Endothelial cell of umbilical vein (primary cell): ENCODE data around the gene DYNC2H1. TPM values are rescaled to one million over a fixed set of nuclear protein-coding genes. Genes with fewer than 3 reads are reported as not detected.

Experiments used
- BruUV-seq: library from RNA; stranded (reverse); fragments of 400-500 nt; replicated peaks from 2 replicates; lab custom pipeline; 2021; lab: Mats Ljungman, UMichigan
- CTCF ChIA-PET: fragments of 300-600, 350-600 bp; sonication (Branson Sonifier 250); formaldehyde crosslinking; loops from one replicate; lab custom pipeline; 2021; ENCODE audit warnings: antibody characterized with exemption, inconsistent platforms; lab: Charles Lee
- POLR2A ChIA-PET: fragments of 300-600, 350-600 bp; sonication (Branson Sonifier 250); formaldehyde crosslinking; loops from one replicate; lab custom pipeline; 2021; ENCODE audit warnings: antibody characterized with exemption, inconsistent platforms; lab: Charles Lee
- DNase-seq: peaks from one replicate; pipeline ENCODE4 v3.0.0-alpha.2; 2011; ENCODE audit warnings: low read depth, low spot score
- FAIRE-seq: peaks from 2 replicates; lab custom pipeline; 2011; peaks lifted over from hg19 to GRCh38; lab: Jason Lieb, UNC
- H2AFZ ChIP-seq: 2 replicates; pipeline ENCODE4 v1.6.0; 2012; ENCODE audit warnings: low read depth, low read length, control low read depth, inconsistent platforms
- H3K27ac ChIP-seq: 2 replicates; pipeline ENCODE4 v1.5.1; 2011; ENCODE audit warnings: low read depth, mild to moderate bottlenecking, control low read depth, low read length, moderate library complexity; ENCODE audit not compliant: insufficient read depth
- H3K27me3 ChIP-seq, 2 experiments: 2 replicates each; pipeline versions ENCODE4 v1.6.0 to v1.6.1; 2011; ENCODE audit warnings: low read length in 2 of 2, mixed read lengths in 1 of 2; ENCODE audit not compliant: control insufficient read depth in 2 of 2, insufficient read depth in 2 of 2
- H3K36me3 ChIP-seq, 2 experiments: 2 replicates in 1 of 2; 3 replicates in 1 of 2; pipeline ENCODE4 v1.5.1; 2011; ENCODE audit warnings: low read length in 2 of 2, mild to moderate bottlenecking in 1 of 2, moderate library complexity in 1 of 2; ENCODE audit not compliant: control insufficient read depth in 2 of 2, insufficient read depth in 2 of 2; ENCODE audit errors: extremely low read depth in 1 of 2
- H3K4me1 ChIP-seq: 3 replicates; pipeline ENCODE4 v1.5.1; 2011; ENCODE audit warnings: mild to moderate bottlenecking, low read length; ENCODE audit not compliant: control insufficient read depth, insufficient read depth; ENCODE audit errors: extremely low read depth
- H3K4me2 ChIP-seq: 2 replicates; pipeline ENCODE4 v1.6.1; 2011; ENCODE audit warnings: low read length, control low read depth, mixed read lengths; ENCODE audit not compliant: insufficient read depth
- H3K4me3 ChIP-seq, 3 experiments: fragments of 200-600 bp in 1 of 3; sonication (generic), shearing (Covaris generic) in 1 of 3; replicated peaks in 1 of 3; 2 replicates each; pipeline ENCODE4 v1.5.1; 2011 to 2016; ENCODE audit warnings: control low read depth in 3 of 3, low read length in 3 of 3, mild to moderate bottlenecking in 2 of 3, inconsistent platforms in 1 of 3, low read depth in 1 of 3, moderate library complexity in 1 of 3; ENCODE audit not compliant: insufficient read depth in 1 of 3
- H3K79me2 ChIP-seq: 2 replicates; pipeline ENCODE4 v1.6.0; 2012; ENCODE audit warnings: low read length, inconsistent platforms; ENCODE audit not compliant: control insufficient read depth, insufficient read depth
- H3K9ac ChIP-seq: replicated peaks from 2 replicates; pipeline ENCODE3; 2011; ENCODE audit warnings: low read length, control low read depth; ENCODE audit not compliant: insufficient read depth; ENCODE audit errors: extremely low read depth
- H3K9me1 ChIP-seq: replicated peaks from 3 replicates; pipeline ENCODE4 v1.6.0; 2011; ENCODE audit warnings: mild to moderate bottlenecking, low read length; ENCODE audit not compliant: control insufficient read depth, insufficient read depth; ENCODE audit errors: extremely low read depth
- H3K9me3 ChIP-seq: replicated peaks from 2 replicates; pipeline ENCODE4 v1.5.1; 2012; ENCODE audit warnings: low read length, inconsistent platforms; ENCODE audit not compliant: control insufficient read depth, insufficient read depth
- H4K20me1 ChIP-seq: replicated peaks from 2 replicates; pipeline ENCODE3; 2011; ENCODE audit warnings: mild to moderate bottlenecking, low read length; ENCODE audit not compliant: control insufficient read depth, insufficient read depth; ENCODE audit errors: extremely low read depth
- EZH2 ChIP-seq: IDR thresholded peaks from 2 replicates; pipeline ENCODE4 v1.6.1; 2012; ENCODE audit warnings: borderline replicate concordance, low read depth, mild to moderate bottlenecking, moderate library complexity, low read length, inconsistent platforms; ENCODE audit not compliant: severe bottlenecking
- FOS ChIP-seq: IDR thresholded peaks from 2 replicates; pipeline ENCODE4 v1.6.1; 2011; ENCODE audit warnings: mild to moderate bottlenecking, low read length, moderate library complexity, borderline replicate concordance; ENCODE audit not compliant: insufficient read depth
- GATA2 ChIP-seq: IDR thresholded peaks from 2 replicates; pipeline ENCODE4 v1.7.0; 2011; ENCODE audit warnings: low read depth, mild to moderate bottlenecking, moderate library complexity, mixed read lengths, low read length; ENCODE audit not compliant: insufficient read length, insufficient read depth
- JUN ChIP-seq: IDR thresholded peaks from 2 replicates; pipeline ENCODE4 v1.6.1; 2011; ENCODE audit warnings: borderline replicate concordance, low read depth; ENCODE audit not compliant: insufficient read length, insufficient read depth
- MYC ChIP-seq: IDR thresholded peaks from one replicate; pipeline ENCODE4 v1.6.1; 2011; ENCODE audit warnings: mild to moderate bottlenecking, low read depth, low read length
- POLR2A ChIP-seq: IDR thresholded peaks from 2 replicates; pipeline ENCODE4 v1.6.1; 2012; ENCODE audit warnings: low read depth, mild to moderate bottlenecking, control low read depth, low read length
- POLR2AphosphoS5 ChIP-seq: IDR thresholded peaks from 2 replicates; pipeline ENCODE4 v1.6.1; 2012; ENCODE audit warnings: low read depth, mild to moderate bottlenecking, control low read depth, low read length, moderate library complexity; ENCODE audit not compliant: insufficient read depth
- dilution Hi-C: fragments of 300-500 bp; cut with MboI; formaldehyde crosslinking; loops from one replicate; pipeline ENCODE4 v1.15.0; 2019; ENCODE audit warnings: low sequenced_read_pairs; ENCODE audit not compliant: extremely low pct_ligation_motif_present
- intact Hi-C: fragments of 100-400 bp; cut with micrococcal nuclease; formaldehyde crosslinking; loops from one replicate; pipeline ENCODE4 v1.10.0; 2022
- polyA plus RNA-seq, 4 experiments: library from polyadenylated mRNA; depleted of rRNA in 3 of 4; stranded (reverse) in 3 of 4; unstranded in 1 of 4; fragments of >200 nt; gene quantifications; 2 replicates each; pipeline versions ENCODE4 v1.2.1 to v1.2.3, GENCODE V29; 2011 to 2012; ENCODE audit warnings: missing spikeins in 1 of 4
- total RNA-seq: library from RNA; stranded (reverse); gene quantifications from 2 replicates; pipeline ENCODE4 v1.2.3, GENCODE V29; 2021
- TF ChIP-seq, protein P1 (sequence below): IDR thresholded peaks from 2 replicates; pipeline ENCODE4 v1.6.1; 2011; ENCODE audit not compliant: insufficient read depth, insufficient read length
- TF ChIP-seq, protein P2 (sequence below), 2 donors: IDR thresholded peaks; 1 replicate in 1 of 2; 2 replicates in 1 of 2; pipeline ENCODE4 v1.5.1; 2011; ENCODE audit warnings: low read length in 2 of 2, mild to moderate bottlenecking in 2 of 2, moderate library complexity in 2 of 2, control low read depth in 1 of 2, inconsistent platforms in 1 of 2, low read depth in 1 of 2; ENCODE audit not compliant: insufficient read depth in 1 of 2; ENCODE audit errors: extremely low read depth in 1 of 2

DYNC2H1 gene
- total and polyA plus RNA-seq, 2 donors (not counting 3 experiments of a cell fraction or from before 2014, with no cell fraction given): 1.9 to 4.2 TPM

DNA sequence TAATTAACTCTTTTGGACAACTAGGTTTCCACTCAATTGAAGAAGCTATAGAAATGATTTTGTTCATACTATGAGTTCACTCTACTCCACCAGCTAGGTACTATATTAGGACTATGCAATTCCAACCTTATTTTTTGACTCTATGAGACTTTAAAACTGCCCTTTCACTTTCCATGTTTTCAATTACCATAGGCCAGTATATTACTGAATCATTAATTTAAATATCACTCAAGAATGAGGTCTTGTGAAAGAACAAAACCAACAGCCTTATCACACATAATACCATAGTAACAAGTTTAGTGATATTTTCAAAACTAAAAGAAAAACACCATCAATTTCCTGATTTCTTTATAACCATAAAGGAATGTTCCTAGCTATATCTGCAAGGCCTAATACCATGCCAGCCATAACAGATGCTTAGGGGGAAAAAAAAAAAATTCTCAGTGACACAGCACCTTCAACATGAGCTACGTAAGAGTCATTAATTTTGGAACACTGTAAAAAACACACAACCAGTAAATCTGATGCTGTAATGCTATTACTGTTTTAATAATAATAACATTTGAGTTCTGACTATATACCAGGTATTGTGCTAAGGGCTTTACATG lies 23.4 kb upstream of the DYNC2H1 start:
- DNase-seq (peak; percentile 71), FAIRE-seq (no peak)
- CTCF ChIA-PET: interaction anchor here (0.5 to 1.6 kb wide), 3 partner anchors 23 to 863 kb away, joined by 3 to 4 read pairs (median 3); partner anchors contain the start of gene DYNC2H1
- H3K27me3 ChIP-seq: no peaks in the 10 kb centered on the region
- H3K4me3 ChIP-seq: no peak overlapping the region
- peak overlapping the region; percentile 33 for H3K9ac ChIP-seq
- BruUV-seq: no TSS peak
- no peaks in the 10 kb centered on the region for H4K20me1 ChIP-seq
- H3K4me2 ChIP-seq: peak overlapping the region; percentile 6
- peaks cover 76% of the 10 kb centered on the region for H3K79me2 ChIP-seq
- peaks cover 23% of the 10 kb centered on the region for H3K4me1 ChIP-seq
- POLR2A ChIA-PET: no interaction called here
- peaks cover 0 to 10% of the 10 kb centered on the region in 2 experiments for H3K36me3 ChIP-seq
- dilution Hi-C loops: no loop called here
- intact Hi-C loops: no loop called here
- H2AFZ ChIP-seq: no peak overlapping the region
- H3K27ac ChIP-seq: peak overlapping the region; percentile 20
- no peaks in the 10 kb centered on the region for H3K9me3 ChIP-seq
- TF ChIP-seq JUN: no peak
- no peak for TF ChIP-seq EZH2
- TF ChIP-seq GATA2: no peak
- TF ChIP-seq, protein P1, sequence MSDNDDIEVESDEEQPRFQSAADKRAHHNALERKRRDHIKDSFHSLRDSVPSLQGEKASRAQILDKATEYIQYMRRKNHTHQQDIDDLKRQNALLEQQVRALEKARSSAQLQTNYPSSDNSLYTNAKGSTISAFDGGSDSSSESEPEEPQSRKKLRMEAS: no peak
- no peak for TF ChIP-seq FOS
- TF ChIP-seq, protein P2, sequence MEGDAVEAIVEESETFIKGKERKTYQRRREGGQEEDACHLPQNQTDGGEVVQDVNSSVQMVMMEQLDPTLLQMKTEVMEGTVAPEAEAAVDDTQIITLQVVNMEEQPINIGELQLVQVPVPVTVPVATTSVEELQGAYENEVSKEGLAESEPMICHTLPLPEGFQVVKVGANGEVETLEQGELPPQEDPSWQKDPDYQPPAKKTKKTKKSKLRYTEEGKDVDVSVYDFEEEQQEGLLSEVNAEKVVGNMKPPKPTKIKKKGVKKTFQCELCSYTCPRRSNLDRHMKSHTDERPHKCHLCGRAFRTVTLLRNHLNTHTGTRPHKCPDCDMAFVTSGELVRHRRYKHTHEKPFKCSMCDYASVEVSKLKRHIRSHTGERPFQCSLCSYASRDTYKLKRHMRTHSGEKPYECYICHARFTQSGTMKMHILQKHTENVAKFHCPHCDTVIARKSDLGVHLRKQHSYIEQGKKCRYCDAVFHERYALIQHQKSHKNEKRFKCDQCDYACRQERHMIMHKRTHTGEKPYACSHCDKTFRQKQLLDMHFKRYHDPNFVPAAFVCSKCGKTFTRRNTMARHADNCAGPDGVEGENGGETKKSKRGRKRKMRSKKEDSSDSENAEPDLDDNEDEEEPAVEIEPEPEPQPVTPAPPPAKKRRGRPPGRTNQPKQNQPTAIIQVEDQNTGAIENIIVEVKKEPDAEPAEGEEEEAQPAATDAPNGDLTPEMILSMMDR (IDR thresholded peaks at IDR 0.05; ENCODE audit: extremely low read depth in 1 of 2, insufficient read depth in 1 of 2, low read depth in 1 of 2, low read length in 2 of 2): no peak
- no peak for TF ChIP-seq POLR2AphosphoS5
- TF ChIP-seq POLR2A: no peak
- TF ChIP-seq MYC: no peak
- no peaks in the 10 kb centered on the region for H3K9me1 ChIP-seq
